Endodermal cell (in vitro differentiated cells): ENCODE data around the gene IL10RB. TPM values are rescaled to one million over a fixed set of nuclear protein-coding genes. Genes with fewer than 3 reads are reported as not detected.

Source experiments
- DNase-seq: peaks from one replicate; pipeline ENCODE4 v3.0.0-alpha.2; 2017
- H3K27ac ChIP-seq: 2 replicates; pipeline ENCODE4 v1.5.1; 2013; ENCODE audit warnings: mild to moderate bottlenecking, low read depth, low read length, moderate library complexity
- H3K27me3 ChIP-seq: 2 replicates; pipeline ENCODE4 v1.6.1; 2013; ENCODE audit warnings: mild to moderate bottlenecking, low read length, moderate library complexity; ENCODE audit not compliant: insufficient read depth, control insufficient read depth, poor library complexity, severe bottlenecking
- H3K36me3 ChIP-seq: 2 replicates; pipeline ENCODE4 v1.7.0; 2013; ENCODE audit warnings: mild to moderate bottlenecking, low read length, moderate library complexity; ENCODE audit not compliant: control insufficient read depth, insufficient read depth
- H3K4me1 ChIP-seq: one replicate; pipeline ENCODE4 v1.7.0; 2013; ENCODE audit warnings: low read length; ENCODE audit not compliant: control insufficient read depth, insufficient read depth
- H3K4me3 ChIP-seq: 2 replicates; pipeline ENCODE4 v1.5.1; 2013; ENCODE audit warnings: mild to moderate bottlenecking, low read length, moderate library complexity
- H3K9ac ChIP-seq: 2 replicates; pipeline ENCODE4 v1.6.1; 2013; ENCODE audit warnings: mild to moderate bottlenecking, low read length, moderate library complexity; ENCODE audit not compliant: poor library complexity, severe bottlenecking; ENCODE audit errors: extremely low read depth
- H3K9me3 ChIP-seq: 2 replicates; pipeline ENCODE4 v1.6.1; 2013; ENCODE audit warnings: mild to moderate bottlenecking, low read length, moderate library complexity; ENCODE audit not compliant: control insufficient read depth
- H3K27ac Mint-ChIP-seq: 2 replicates; pipeline ENCODE4 v1.8.0; 2020; ENCODE audit warnings: mixed read lengths
- H3K27me3 Mint-ChIP-seq: 2 replicates; pipeline ENCODE4 v1.8.0; 2021; ENCODE audit warnings: mild to moderate bottlenecking, mixed read lengths; ENCODE audit not compliant: insufficient read depth
- H3K36me3 Mint-ChIP-seq: 2 replicates; pipeline ENCODE4 v1.8.0; 2020; ENCODE audit warnings: low read depth, mixed read lengths
- H3K4me1 Mint-ChIP-seq: 2 replicates; pipeline ENCODE4 v1.8.0; 2020; ENCODE audit warnings: mixed read lengths
- H3K4me3 Mint-ChIP-seq: 2 replicates; pipeline ENCODE4 v1.8.0; 2020; ENCODE audit warnings: mild to moderate bottlenecking, moderate library complexity, mixed read lengths
- H3K9me3 Mint-ChIP-seq: 2 replicates; pipeline ENCODE4 v1.8.0; 2020; ENCODE audit warnings: mild to moderate bottlenecking, mixed read lengths
- CTCF ChIP-seq: fragments of 200-600 bp; sonication (generic); conservative IDR thresholded peaks from 2 replicates; pipeline ENCODE4 v1.5.0; 2021; ENCODE audit warnings: antibody characterized with exemption, mild to moderate bottlenecking
- WGBS, 2 experiments: methylation state at CpG; one replicate each; pipeline versions ENCODE4 v1.1.5 to v1.1.7; 2013; ENCODE audit warnings: missing lambda C conversion rate in 2 of 2, mixed read lengths in 1 of 2; ENCODE audit not compliant: insufficient coverage in 1 of 2, insufficient read length in 1 of 2; 5-methylcytosine and 5-hydroxymethylcytosine counted together
- total RNA-seq, 2 donors: library from RNA; stranded (reverse); fragmentation: NEBNext Ultra II Directional in 1 of 2; extraction: Animal tissue kit (Norgen Biotek cat#: 25700) in 1 of 2; gene quantifications; 2 replicates in 1 of 2; 3 replicates in 1 of 2; pipeline ENCODE4 v1.2.1, GENCODE V29; 2021

IL10RB gene
- total RNA-seq, 2 donors from 2014 or later, result 4.1 to 5.3 TPM

GRCh38 chr21:33279330-33279820 is 13.2 kb downstream of the IL10RB start:
- Mint-ChIP-seq H3K36me3 (peaks cover 25% of the 10 kb centered on the region), H3K4me1 (peaks cover 6% of the 10 kb centered on the region), H3K4me3 (no peak overlapping the region), H3K9me3 (peaks cover 16% of the 10 kb centered on the region), H3K27me3 (peaks cover 12% of the 10 kb centered on the region), H3K27ac (no peak overlapping the region)
- peaks cover 35% of the 10 kb centered on the region for H3K9me3 ChIP-seq
- H3K9ac ChIP-seq, result no peak overlapping the region
- DNase-seq, result no peak
- H3K4me1 ChIP-seq, result no peaks in the 10 kb centered on the region
- H3K27me3 ChIP-seq, result peaks cover 5% of the 10 kb centered on the region
- WGBS, 2 experiments, result 93 to 100% methylated on average over 2 to 3 of the region's 3 CpGs
- H3K27ac ChIP-seq, result no peak overlapping the region
- no peak overlapping the region for H3K4me3 ChIP-seq
- peaks cover 7% of the 10 kb centered on the region for H3K36me3 ChIP-seq
- no peak for TF ChIP-seq CTCF

GRCh38 chr21:33281096-33281652 is 15.0 kb downstream of the IL10RB start:
- no peak for TF ChIP-seq CTCF
- peaks cover 28% of the 10 kb centered on the region for H3K36me3 Mint-ChIP-seq
- H3K9me3 Mint-ChIP-seq, result peaks cover 16% of the 10 kb centered on the region
- Histone ChIP-seq H3K4me1 (no peaks in the 10 kb centered on the region), H3K27ac (no peak overlapping the region), H3K4me3 (no peak overlapping the region), H3K36me3 (peaks cover 7% of the 10 kb centered on the region), H3K9me3 (peaks cover 29% of the 10 kb centered on the region), H3K9ac (no peak overlapping the region), H3K27me3 (peaks cover 5% of the 10 kb centered on the region)
- WGBS, 2 experiments, result 85 to 90% methylated on average over 6 of the region's 6 CpGs
- peaks cover 12% of the 10 kb centered on the region for H3K27me3 Mint-ChIP-seq
- peak; percentile 24 for DNase-seq
- H3K4me3 Mint-ChIP-seq, result no peak overlapping the region
- peaks cover 6% of the 10 kb centered on the region for H3K4me1 Mint-ChIP-seq
- no peak overlapping the region for H3K27ac Mint-ChIP-seq

- Mint-ChIP-seq H3K36me3 (peaks cover 28% of the 10 kb centered on the region), H3K9me3 (peaks cover 16% of the 10 kb centered on the region), H3K4me3 (no peak overlapping the region), H3K27ac (no peak overlapping the region), H3K4me1 (peaks cover 6% of the 10 kb centered on the region), H3K27me3 (peaks cover 12% of the 10 kb centered on the region)
- H3K4me1 ChIP-seq, result no peaks in the 10 kb centered on the region
- no peak for TF ChIP-seq CTCF
- peaks cover 29% of the 10 kb centered on the region for H3K9me3 ChIP-seq
- H3K4me3 ChIP-seq, result no peak overlapping the region
- peaks cover 7% of the 10 kb centered on the region for H3K36me3 ChIP-seq
- WGBS, 2 experiments, result 90 to 93% methylated on average over 3 to 5 of the region's 5 CpGs
- H3K27ac ChIP-seq, result no peak overlapping the region
- DNase-seq, result peak; percentile 24
- H3K27me3 ChIP-seq, result peaks cover 5% of the 10 kb centered on the region
- H3K9ac ChIP-seq, result no peak overlapping the region
These were observed 17.0 kb downstream of the IL10RB start for GRCh38 chr21:33283203-33283602.
